Gastrocnemius medialis (tissue), 4 donors: ENCODE measurements around the gene LCAT. TPM values are rescaled to one million over a fixed set of nuclear protein-coding genes. Genes with fewer than 3 reads are reported as not detected.
A peak's percentile ranks its signal among the peaks of the same experiment; 100 is the strongest.

Experiments used
- ATAC-seq, 2 donors: fragments of 150-250 bp; one replicate each; pipeline ENCODE4 v1.9.1; 2016
- DNase-seq, 2 donors: peaks; one replicate each; pipeline ENCODE4 v3.0.0-alpha.2; 2019
- H3K27ac ChIP-seq, 4 donors: fragments of 200-600 bp; sonication (generic); 1 replicate in 1 of 4; 2 replicates in 3 of 4; pipeline ENCODE4 v1.5.1; 2016 to 2018; ENCODE audit warnings: mild to moderate bottlenecking in 2 of 4, moderate library complexity in 1 of 4
- H3K27me3 ChIP-seq, 3 donors: fragments of 200-600 bp; sonication (generic) in 2 of 3; 1 replicate in 1 of 3; 2 replicates in 2 of 3; pipeline versions ENCODE4 v1.5.1 to v1.6.0; 2016 to 2019; ENCODE audit warnings: mild to moderate bottlenecking in 1 of 3, moderate library complexity in 1 of 3
- H3K36me3 ChIP-seq, 2 donors: fragments of 200-600 bp; sonication (generic) in 1 of 2; one replicate each; pipeline ENCODE4 v1.5.1; 2017 to 2018
- H3K4me1 ChIP-seq, 2 donors: fragments of 200-600 bp; sonication (generic) in 1 of 2; one replicate each; pipeline ENCODE4 v1.5.1; 2016 to 2017; ENCODE audit warnings: mild to moderate bottlenecking in 2 of 2
- H3K4me3 ChIP-seq, 4 donors: fragments of 200-600 bp; sonication (generic) in 3 of 4; 1 replicate in 1 of 4; 2 replicates in 3 of 4; pipeline ENCODE4 v1.5.1; 2016 to 2019; ENCODE audit warnings: mild to moderate bottlenecking in 2 of 4
- H3K9me3 ChIP-seq, 3 donors: fragments of 200-600 bp; sonication (generic) in 2 of 3; 1 replicate in 1 of 3; 2 replicates in 2 of 3; pipeline ENCODE4 v1.5.1; 2016 to 2019
- POLR2A ChIP-seq, 2 donors: fragments of 450-650 bp; IDR thresholded peaks; one replicate each; pipeline ENCODE4 v1.6.1; 2017; ENCODE audit warnings: antibody characterized with exemption in 2 of 2, mild to moderate bottlenecking in 2 of 2, moderate library complexity in 2 of 2
- in situ Hi-C, 4 donors: fragments of 200-750 bp; cut with MboI; loops; one replicate each; pipeline versions ENCODE4 v1.15.0 to v1.8.0; 2017; ENCODE audit warnings: low sequenced_read_pairs in 4 of 4
- intact Hi-C: fragments of 100-400 bp; cut with DNase I; formaldehyde crosslinking; loops from one replicate; pipeline ENCODE4 v1.15.1; 2023; ENCODE audit warnings: low total_unique reads
- total RNA-seq, 4 donors: library from RNA; depleted of rRNA; stranded (reverse); fragments of >200 nt; gene quantifications; one replicate each; pipeline versions ENCODE4 v1.1.0 to v1.2.3, GENCODE V29; 2016
- TF ChIP-seq, protein P1 (sequence below), 5 experiments: fragments of 450-650 bp in 3 of 5; fragments of 200-600 bp in 2 of 5; sonication (generic) in 2 of 5; IDR thresholded peaks in 4 of 5; conservative IDR thresholded peaks in 1 of 5; 1 replicate in 4 of 5; 2 replicates in 1 of 5; pipeline ENCODE4 v1.5.1; 2016 to 2019; ENCODE audit warnings: antibody characterized with exemption in 5 of 5, mild to moderate bottlenecking in 3 of 5, moderate library complexity in 3 of 5

Gene LCAT
- total RNA-seq, 4 donors from 2014 or later, result 2.5 to 18.7 (median 3.5) TPM

DNA sequence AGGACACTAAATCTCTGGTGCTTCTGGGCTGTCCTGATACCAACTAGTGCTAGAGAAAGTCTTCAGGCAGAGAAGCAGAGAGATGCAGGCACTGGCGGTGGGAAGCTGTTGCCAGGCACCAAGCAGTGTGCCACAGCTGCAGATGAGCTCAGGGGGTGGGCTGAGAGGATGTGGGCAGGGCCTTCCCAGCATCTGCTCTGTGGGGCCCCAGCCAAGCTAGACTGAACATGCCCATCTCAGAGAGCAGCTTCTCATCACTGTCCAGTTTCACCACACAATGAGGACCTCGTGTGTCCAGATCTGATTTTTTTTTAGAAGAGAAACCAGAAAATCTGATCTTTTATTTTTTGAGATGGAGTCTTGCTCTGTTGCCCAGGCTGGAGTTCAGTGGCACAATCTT is 33.8 kb downstream of the LCAT start:
- intact Hi-C loops, result no loop called here
- no peak for TF ChIP-seq POLR2A (IDR thresholded peaks at IDR 0.05)
- TF ChIP-seq, protein P1, sequence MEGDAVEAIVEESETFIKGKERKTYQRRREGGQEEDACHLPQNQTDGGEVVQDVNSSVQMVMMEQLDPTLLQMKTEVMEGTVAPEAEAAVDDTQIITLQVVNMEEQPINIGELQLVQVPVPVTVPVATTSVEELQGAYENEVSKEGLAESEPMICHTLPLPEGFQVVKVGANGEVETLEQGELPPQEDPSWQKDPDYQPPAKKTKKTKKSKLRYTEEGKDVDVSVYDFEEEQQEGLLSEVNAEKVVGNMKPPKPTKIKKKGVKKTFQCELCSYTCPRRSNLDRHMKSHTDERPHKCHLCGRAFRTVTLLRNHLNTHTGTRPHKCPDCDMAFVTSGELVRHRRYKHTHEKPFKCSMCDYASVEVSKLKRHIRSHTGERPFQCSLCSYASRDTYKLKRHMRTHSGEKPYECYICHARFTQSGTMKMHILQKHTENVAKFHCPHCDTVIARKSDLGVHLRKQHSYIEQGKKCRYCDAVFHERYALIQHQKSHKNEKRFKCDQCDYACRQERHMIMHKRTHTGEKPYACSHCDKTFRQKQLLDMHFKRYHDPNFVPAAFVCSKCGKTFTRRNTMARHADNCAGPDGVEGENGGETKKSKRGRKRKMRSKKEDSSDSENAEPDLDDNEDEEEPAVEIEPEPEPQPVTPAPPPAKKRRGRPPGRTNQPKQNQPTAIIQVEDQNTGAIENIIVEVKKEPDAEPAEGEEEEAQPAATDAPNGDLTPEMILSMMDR (IDR thresholded peaks at IDR 0.05 in 4 of 5, conservative IDR thresholded peaks at IDR 0.05 in 1 of 5), result no peak
- H3K4me1 ChIP-seq, result peaks cover 20 to 26% of the 10 kb centered on the region in 2 donors
- DNase-seq, result no peak
- H3K9me3 ChIP-seq, result no peaks in the 10 kb centered on the region
- no peak overlapping the region for H3K27ac ChIP-seq
- no peak for ATAC-seq
- no peak overlapping the region for H3K4me3 ChIP-seq
- H3K36me3 ChIP-seq, result peaks cover 0 to 34% of the 10 kb centered on the region in 2 donors
- in situ Hi-C loops, result no loop called here
- no peaks in the 10 kb centered on the region for H3K27me3 ChIP-seq

DNA sequence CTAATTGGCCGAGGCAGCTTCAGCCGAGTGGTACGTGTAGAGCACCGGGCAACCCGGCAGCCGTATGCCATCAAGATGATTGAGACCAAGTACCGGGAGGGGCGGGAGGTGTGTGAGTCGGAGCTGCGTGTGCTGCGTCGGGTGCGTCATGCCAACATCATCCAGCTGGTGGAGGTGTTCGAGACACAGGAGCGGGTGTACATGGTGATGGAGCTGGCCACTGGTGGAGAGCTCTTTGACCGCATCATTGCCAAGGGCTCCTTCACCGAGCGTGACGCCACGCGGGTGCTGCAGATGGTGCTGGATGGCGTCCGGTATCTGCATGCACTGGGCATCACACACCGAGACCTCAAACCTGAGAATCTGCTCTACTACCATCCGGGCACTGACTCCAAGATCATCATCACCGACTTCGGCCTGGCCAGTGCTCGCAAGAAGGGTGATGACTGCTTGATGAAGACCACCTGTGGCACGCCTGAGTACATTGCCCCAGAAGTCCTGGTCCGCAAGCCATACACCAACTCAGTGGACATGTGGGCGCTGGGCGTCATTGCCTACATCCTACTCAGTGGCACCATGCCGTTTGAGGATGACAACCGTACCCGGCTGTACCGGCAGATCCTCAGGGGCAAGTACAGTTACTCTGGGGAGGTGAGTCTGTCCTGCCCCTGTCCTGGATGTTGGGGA is 34.7 kb downstream of the LCAT start:
- in situ Hi-C loops (no loop called here), intact Hi-C loops (no loop called here)
- ATAC-seq, result no peak
- Histone ChIP-seq H3K4me3 (no peak overlapping the region), H3K27ac (no peak overlapping the region), H3K36me3 (peaks cover 0 to 34% of the 10 kb centered on the region in 2 donors), H3K9me3 (no peaks in the 10 kb centered on the region), H3K4me1 (peaks cover 12 to 19% of the 10 kb centered on the region in 2 donors), H3K27me3 (no peaks in the 10 kb centered on the region)
- TF ChIP-seq POLR2A (IDR thresholded peaks at IDR 0.05), result no peak
- TF ChIP-seq, protein P1 (IDR thresholded peaks at IDR 0.05 in 4 of 5, conservative IDR thresholded peaks at IDR 0.05 in 1 of 5), result no peak
- DNase-seq, result no peak

DNA sequence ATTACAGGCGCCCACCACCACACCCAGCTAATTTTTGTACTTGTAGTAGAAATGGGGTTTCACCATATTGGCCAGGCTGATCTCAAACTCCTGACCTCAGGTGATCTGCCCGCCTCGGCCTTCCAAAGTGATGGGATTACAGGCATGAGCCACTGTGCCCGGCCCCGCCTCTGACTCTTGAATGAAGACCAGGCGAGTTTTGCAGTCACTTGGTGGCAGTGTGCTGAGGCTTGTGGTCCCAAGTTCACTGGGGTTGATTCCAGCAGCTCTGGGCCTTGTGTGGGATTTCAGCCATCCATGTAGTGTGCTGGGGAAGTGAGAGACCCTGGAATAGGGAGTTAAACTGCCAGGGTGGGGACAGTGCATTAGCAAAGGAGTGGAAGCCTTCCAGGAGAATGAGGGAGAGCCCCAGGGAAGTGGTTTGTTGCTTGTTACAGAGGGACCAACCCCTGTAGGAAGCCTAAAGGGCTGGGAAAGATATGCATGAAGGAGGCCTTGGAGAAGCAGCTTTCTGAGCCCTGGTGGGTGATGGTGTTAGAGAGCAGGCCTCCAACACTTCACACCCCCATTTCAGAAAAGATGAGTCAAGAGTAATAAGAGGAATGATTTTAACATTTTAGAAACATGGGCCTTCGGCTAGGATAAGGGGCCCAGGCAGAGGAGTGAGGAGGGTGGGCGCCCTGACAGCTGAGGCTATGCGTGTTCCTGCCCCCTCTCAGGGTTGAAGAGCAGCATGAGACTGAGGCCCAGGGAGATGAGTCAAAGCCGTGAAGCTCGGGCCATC is 36.3 kb downstream of the LCAT start:
- Histone ChIP-seq H3K4me3 (no peak overlapping the region), H3K27ac (peak overlapping the region in 2 of 4 donors; percentile 9 to 20), H3K36me3 (peaks cover 0 to 34% of the 10 kb centered on the region in 2 donors), H3K9me3 (no peaks in the 10 kb centered on the region), H3K27me3 (no peaks in the 10 kb centered on the region), H3K4me1 (peaks cover 12 to 19% of the 10 kb centered on the region in 2 donors)
- TF ChIP-seq, protein P1 (IDR thresholded peaks at IDR 0.05 in 4 of 5, conservative IDR thresholded peaks at IDR 0.05 in 1 of 5), result no peak
- no peak for TF ChIP-seq POLR2A (IDR thresholded peaks at IDR 0.05)
- in situ Hi-C loops, result no loop called here
- intact Hi-C loops, result no loop called here
- ATAC-seq, result no peak
- DNase-seq, result no peak

DNA sequence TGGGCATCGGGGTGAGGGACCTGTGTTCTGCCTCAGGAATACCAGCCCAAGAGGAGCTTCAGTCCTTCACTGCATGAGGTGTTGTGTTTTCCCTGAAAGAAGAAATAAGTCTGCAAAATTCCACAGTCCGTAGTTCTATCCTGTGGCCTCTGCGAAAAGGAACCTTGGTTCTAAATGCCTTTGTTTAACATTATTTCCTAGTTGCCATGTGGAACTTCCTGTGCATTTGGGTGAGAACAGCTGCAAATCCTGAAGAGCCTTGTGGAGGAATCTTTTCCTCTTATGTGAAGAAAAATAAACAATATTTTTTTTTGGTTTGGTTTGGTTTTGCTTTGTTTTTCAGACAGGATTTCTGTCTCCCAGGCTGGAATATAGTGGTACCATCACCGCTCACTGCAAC is 41.1 kb downstream of the LCAT start:
- Histone ChIP-seq H3K27ac (peak overlapping the region in 1 of 4 donors; percentile 21), H3K4me1 (peaks cover 19 to 20% of the 10 kb centered on the region in 2 donors), H3K36me3 (no peaks in the 10 kb centered on the region), H3K4me3 (no peak overlapping the region), H3K27me3 (no peaks in the 10 kb centered on the region), H3K9me3 (no peaks in the 10 kb centered on the region)
- in situ Hi-C loops, result no loop called here
- ATAC-seq (no peak), DNase-seq (no peak)
- intact Hi-C loops, result no loop called here
- TF ChIP-seq, protein P1 (IDR thresholded peaks at IDR 0.05 in 4 of 5, conservative IDR thresholded peaks at IDR 0.05 in 1 of 5), result no peak
- TF ChIP-seq POLR2A (IDR thresholded peaks at IDR 0.05), result no peak
